ENCODE measurements around the gene TM9SF1. TPM values are rescaled to one million over a fixed set of nuclear protein-coding genes. Genes with fewer than 3 reads are reported as not detected.
A peak's percentile ranks its signal among the peaks of the same experiment; 100 is the strongest.

The TM9SF1 gene
- total and polyA plus RNA-seq, 2 of the 13 experiments (the other 11 are each of a cell fraction or from before 2014, with no cell fraction given) = 83.2 to 110 TPM

GRCh38 chr14:24212924-24213865, 18.0 kb upstream of the TM9SF1 start, which contains the start of gene CHMP4A (continued):
- TF ChIP-seq ZBTB4 (CRISPR knock-in tag; IDR thresholded peaks at IDR 0.05; ENCODE audit: borderline replicate concordance) (peak; percentile 82), ATF7-NPFF (CRISPR knock-in tag; IDR thresholded peaks at IDR 0.05; ENCODE audit: low read depth) (peak; percentile 98), POLR2AphosphoS2 (IDR thresholded peaks at IDR 0.05; ENCODE audit: low read depth, low read length) (0 out of 2 replicates have a peak, but pooled peaks have one; percentile 22), CENPT (CRISPR knock-in tag; IDR thresholded peaks at IDR 0.05; ENCODE audit: low read depth) (peak; percentile 93), TOPORS (CRISPR knock-in tag; IDR thresholded peaks at IDR 0.05) (peak; percentile 84; the same call in 1 of the 2 replicates), RXRB (CRISPR knock-in tag; IDR thresholded peaks at IDR 0.05; ENCODE audit: borderline replicate concordance) (peak; percentile 89), EP300 (IDR thresholded peaks at IDR 0.05; ENCODE audit: low read depth in 2 of 2, low read length in 2 of 2) (peak in 1 of 2 experiments; percentile 40; a peak in 3 of 4 replicates), EP300 (CRISPR knock-in tag; IDR thresholded peaks at IDR 0.05; ENCODE audit: borderline replicate concordance) (no peak; the same call in none of the 2 replicates), NKX3-1 (CRISPR knock-in tag; IDR thresholded peaks at IDR 0.05) (peak; percentile 84), BRCA1 (CRISPR knock-in tag; IDR thresholded peaks at IDR 0.05) (peak; percentile 99; the same call in 1 of the 2 replicates), GPN1 (CRISPR knock-in tag; IDR thresholded peaks at IDR 0.05; ENCODE audit: borderline replicate concordance) (no peak; the same call in 1 of the 2 replicates), MAX (IDR thresholded peaks at IDR 0.05) (no peak), THAP7 (CRISPR knock-in tag; IDR thresholded peaks at IDR 0.05) (peak; percentile 92), ZNF33B (CRISPR knock-in tag; IDR thresholded peaks at IDR 0.05) (peak; percentile 39), ZNF512 (CRISPR knock-in tag; IDR thresholded peaks at IDR 0.05) (peak; percentile 48; the same call in 1 of the 2 replicates), ZNF768 (CRISPR knock-in tag; IDR thresholded peaks at IDR 0.05) (peak; percentile 89), MEF2D (CRISPR knock-in tag; IDR thresholded peaks at IDR 0.05) (peak; percentile 95), HMGXB4 (CRISPR knock-in tag; IDR thresholded peaks at IDR 0.05; ENCODE audit: borderline replicate concordance in 1 of 2, low read depth in 1 of 2) (peak; percentile 96 to 98; a peak in 3 of 4 replicates), ASH2L (IDR thresholded peaks at IDR 0.05; ENCODE audit: insufficient read length, low read depth, low read length) (peak; percentile 98), IRF2 (CRISPR knock-in tag; IDR thresholded peaks at IDR 0.05) (peak; percentile 99)
